Endometrial microvascular endothelial cells (primary cell): ENCODE measurements around the gene KCNH8. TPM values are rescaled to one million over a fixed set of nuclear protein-coding genes. Genes with fewer than 3 reads are reported as not detected.
"Not testable (repeated sequence)": the region's sequence is repeated elsewhere in the genome, so short reads cannot be mapped to it uniquely, and the experiment has no call there.

Experiments
- in situ Hi-C: cut with HindIII; loops from 2 replicates; pipeline ENCODE4 v1.10.0; 2017; ENCODE audit warnings: low sequenced_read_pairs, low pct_unique_long_range_greater_than_20kb; ENCODE audit errors: inconsistent ontology term
- total RNA-seq: library from RNA; depleted of rRNA; stranded (reverse); fragments of >200 nt; gene quantifications from one replicate; pipeline ENCODE4 v1.2.3, GENCODE V29; 2015; ENCODE audit errors: inconsistent ontology term

KCNH8 gene
- total RNA-seq: not detected

DNA sequence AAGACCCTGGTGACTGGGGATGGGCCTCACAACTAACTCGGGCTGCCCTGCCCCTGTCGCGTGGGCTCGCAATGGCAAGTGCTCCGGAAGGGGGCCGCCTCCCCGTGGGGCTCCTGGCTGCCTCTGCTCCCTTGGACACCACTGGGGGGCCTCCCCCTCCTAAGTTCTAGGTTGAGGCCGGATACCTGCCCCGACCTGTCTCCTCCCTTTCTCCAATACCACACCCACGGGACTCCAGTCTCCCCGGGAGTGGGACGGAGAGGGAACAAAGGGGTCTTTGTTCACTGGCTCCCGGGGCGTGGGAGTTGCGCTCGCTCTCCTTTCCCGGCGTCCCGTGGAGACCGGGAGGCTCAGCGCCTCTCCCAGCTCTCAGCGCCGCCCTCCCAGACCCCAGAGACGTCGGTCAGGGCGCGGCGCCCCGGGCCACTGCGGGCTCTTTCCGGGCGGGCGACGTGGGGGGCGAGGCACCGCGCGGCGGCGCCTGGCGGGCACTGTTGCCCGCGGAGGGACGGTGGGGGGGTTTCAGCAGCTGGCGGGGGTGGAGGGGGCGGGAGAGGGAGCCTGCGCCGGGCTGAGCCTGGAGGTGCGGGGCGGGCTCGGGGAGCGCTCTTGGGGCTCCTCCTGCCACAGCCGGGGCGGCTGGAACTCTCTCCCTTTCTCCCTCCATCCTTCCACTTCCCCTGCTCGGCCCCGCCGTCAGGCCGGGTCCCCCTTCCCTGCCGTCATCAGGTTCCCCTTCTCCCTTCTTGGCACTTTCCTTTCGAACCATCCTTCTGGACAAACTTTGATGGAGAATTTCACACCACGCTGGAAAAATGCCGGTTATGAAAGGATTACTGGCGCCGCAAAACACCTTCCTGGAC is at the start of gene KCNH8:
Gene KCNH8 (plus strand): TSS at position 606 of the 863 bp plus-strand sequence. CDS start 210 bp downstream, at position 816.
- in situ Hi-C loops: no loop called here

DNA sequence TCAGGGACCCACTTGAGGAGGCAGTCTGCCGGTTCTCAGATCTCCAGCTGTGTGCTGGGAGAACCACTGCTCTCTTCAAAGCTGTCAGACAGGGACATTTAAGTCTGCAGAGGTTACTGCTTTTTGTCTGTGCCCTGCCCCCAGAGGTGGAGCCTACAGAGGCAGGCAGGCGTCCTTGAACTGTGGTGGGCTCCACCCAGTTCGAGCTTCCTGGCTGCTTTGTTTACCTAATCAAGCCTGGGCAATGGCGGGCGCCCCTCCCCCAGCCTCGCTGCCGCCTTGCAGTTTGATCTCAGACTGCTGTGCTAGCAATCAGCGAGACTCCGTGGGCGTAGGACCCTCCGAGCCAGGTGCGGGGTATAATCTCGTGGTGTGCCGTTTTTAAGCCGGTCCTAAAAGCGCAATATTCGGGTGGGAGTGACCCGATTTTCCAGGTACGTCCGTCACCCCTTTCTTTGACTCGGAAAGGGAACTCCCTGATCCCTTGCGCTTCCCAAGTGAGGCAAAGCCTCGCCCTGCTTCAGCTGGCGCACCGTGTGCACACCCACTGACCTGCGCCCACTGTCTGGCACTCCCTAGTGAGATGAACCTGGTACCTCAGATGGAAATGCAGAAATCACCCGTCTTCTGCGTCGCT is 45.5 kb upstream of the KCNH8 start:
- in situ Hi-C loops: not testable (repeated sequence)

DNA sequence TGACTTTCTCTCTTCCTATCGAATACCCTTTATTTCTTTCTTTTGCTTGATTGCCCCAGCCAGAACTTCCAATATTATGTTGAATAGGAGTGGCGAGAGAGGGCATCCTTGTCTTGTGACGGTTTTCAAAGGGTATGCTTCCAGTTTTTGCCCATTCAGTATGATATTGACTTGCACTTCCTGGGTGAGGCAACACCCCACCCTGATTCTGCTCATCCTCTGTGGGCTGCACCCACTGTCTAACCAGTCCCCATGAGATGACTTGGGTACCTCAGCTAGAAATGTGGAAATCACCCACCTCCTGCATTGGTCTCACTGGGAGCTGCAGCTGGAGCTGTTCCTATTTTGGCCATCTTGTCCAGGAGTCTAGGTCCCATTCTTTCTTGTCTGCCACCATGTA is 44.8 kb upstream of the KCNH8 start:
- in situ Hi-C loops: no loop called here

DNA sequence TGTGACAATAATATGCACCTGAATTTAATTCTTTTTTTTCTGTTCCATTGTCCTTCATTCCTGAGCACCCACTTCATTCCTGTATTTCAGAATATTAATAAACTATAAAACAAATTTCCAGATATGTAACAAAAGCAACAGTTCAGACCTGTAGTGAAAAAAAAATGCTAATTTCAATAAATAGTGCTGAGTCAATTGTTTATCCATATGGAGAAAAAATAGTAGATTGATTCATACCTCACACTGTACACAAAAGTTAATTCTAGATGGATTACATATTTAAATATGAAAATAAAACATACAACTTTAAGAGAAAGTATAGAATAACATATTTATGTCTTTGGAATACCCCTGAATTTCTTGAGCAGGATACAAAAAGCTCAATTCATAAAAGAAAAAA is 43.9 kb upstream of the KCNH8 start:
- in situ Hi-C loops: no loop called here

DNA sequence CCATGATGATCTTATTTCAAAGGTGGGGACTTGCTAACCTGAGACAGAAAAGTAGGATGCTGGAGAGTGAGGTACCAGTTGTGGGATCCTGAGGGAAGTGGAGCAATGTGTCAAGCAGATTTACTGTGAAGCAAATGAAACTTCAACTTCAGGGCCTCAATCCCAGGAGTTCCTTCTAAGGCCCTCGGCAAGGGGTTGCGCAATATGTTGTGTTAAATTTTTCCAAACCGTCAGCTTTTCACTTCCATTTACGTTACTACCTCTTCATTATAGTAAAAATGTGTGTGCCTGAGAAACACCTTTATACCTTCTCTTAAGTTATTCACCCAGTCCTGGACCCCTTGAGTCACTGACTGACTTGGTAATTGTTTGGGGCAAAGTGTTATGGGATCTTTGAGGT is 42.5 kb upstream of the KCNH8 start:
- in situ Hi-C loops: no loop called here

- in situ Hi-C loops: no loop called here
Measured at GRCh38 chr3:19106307-19106706, 42.0 kb upstream of the KCNH8 start.

DNA sequence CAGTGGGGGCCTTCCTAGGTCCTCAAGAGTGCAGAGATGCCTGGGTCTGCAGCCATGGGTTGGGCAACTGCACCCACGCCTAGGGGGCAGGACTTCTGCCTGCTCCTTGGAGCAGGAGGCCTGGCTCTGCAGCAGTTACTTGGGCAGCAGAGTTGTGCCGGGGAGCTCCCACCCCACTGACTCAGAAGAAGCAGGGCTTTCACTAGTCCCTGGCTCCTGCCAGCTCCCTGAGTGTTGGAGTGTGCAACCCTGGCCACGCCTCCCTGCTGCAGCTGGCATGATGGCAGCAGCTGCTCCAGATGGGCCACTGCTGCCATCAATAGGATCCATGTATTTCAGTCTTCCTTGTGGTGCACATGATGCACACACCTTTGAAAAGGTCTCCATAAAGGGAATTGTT is 40.6 kb upstream of the KCNH8 start:
- in situ Hi-C loops: no loop called here

DNA sequence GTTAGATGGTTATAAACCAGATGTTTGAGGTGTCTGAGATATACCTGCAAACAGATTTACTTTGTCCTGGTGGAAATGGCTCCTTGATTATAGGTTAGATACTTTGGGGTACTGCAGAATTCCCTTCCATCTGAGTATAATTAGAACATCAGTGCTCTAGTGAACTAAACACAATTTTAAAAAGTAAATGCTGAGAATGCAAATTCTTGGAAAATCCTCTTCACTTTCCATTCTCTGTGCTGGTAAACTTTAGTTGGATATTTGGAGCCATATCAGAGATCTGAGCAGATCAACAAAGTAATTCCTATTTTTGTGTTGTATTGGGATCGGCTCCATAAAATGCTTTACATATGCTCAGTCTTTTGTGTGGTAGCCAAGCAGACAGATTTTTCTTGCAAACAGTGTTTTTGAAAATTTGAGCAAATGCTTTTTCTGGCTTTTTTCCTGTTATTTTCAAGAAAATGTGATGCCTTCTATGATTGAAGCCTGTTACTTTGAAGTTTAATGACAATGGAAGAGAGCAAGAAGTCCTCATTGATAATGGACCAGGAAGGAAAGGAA is 37.9 kb upstream of the KCNH8 start:
- in situ Hi-C loops: no loop called here

GRCh38 chr3:19114461-19114860 is 33.8 kb upstream of the KCNH8 start:
- in situ Hi-C loops: no loop called here

- in situ Hi-C loops: no loop called here
Measured at GRCh38 chr3:19116239-19116638, 32.1 kb upstream of the KCNH8 start.

DNA sequence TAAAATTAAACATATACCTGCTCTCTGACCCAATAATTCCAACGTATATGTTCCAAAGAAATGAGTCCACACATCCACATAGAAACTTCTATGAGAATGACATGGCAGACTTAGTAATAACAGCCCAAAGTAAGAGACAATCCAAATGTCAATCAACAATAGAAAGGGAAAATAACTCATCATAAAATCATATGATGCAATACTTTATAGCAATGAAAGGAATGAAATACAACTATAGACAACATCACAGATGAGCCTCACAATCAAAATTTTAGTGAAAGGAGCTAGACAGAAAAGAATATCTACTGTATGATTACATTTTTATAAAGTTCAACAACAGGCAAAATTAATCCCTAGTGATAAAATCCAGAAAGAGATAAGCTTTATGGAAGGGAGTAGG is 23.6 kb upstream of the KCNH8 start:
- in situ Hi-C loops: no loop called here

GRCh38 chr3:19139863-19140262 is 8.4 kb upstream of the KCNH8 start:
- in situ Hi-C loops: no loop called here

GRCh38 chr3:19146685-19147650 is 1.3 kb upstream of the KCNH8 start:
- in situ Hi-C loops: no loop called here

DNA sequence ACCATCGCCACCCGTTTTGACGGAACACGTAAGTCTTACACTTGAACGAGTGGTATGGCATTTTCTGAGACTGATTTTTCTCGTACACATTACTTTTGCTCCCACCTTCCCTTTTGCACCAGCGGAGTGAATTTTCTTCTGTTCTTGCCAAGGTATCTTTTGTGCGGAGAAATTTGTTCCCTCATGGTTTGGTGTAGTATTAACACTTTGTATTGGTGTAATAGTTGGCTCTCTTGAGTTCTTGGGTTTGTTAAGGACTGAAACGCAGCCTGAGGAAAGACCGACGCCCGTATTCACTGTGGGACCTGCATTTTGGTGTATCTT is 420 bp downstream of the KCNH8 start:
- in situ Hi-C loops: no loop called here

DNA sequence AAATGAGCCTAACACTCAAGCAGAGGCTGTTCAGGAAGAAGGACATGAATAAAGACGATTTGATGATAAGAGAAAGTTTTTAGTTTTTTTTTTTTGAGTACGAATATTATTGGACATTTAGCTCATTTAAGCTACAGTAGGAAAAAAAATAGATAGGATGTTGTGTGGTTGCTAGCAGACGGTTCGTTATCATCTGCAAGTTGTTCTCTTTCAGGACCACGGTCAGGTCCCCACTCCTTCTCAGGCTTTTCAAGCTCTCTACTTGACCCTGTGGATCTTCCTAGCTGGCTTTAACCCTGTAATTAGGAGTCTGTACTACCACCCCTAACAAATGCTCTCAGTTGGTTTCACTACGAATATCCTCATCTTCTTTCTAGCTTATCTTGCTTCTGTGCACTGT is 1.1 kb downstream of the KCNH8 start:
- in situ Hi-C loops: no loop called here

DNA sequence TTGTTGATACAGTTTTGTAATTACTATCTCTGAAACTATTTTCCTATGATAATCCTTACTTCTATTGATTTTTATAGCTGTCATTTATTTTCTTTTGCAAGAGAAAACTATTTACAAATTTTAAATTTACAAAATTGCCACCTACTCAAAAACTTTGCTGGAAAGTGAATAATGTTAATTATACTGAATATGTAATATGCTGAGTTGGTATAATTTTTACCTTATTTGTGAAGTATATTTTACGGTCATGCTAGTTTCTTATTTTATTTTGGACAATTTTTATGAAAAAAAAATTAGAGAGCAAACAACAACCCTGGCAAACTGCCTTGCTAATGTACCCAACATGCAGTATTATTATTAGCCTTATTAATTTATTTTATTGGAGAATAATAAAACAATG is 2.9 kb downstream of the KCNH8 start:
- in situ Hi-C loops: no loop called here

- in situ Hi-C loops: no loop called here
Measured at GRCh38 chr3:19154693-19155250, 6.5 kb downstream of the KCNH8 start.

GRCh38 chr3:19155375-19155774 is 7.1 kb downstream of the KCNH8 start:
- in situ Hi-C loops: no loop called here
